Loucy (cell line): ENCODE data around the gene KDM6A.
"Not testable (repeated sequence)": the region's sequence is repeated elsewhere in the genome, so short reads cannot be mapped to it uniquely, and the experiment has no call there.

ENCODE experiments used
- CTCF ChIP-seq: fragments of 200-600 bp; sonication (generic); conservative IDR thresholded peaks from 2 replicates; pipeline ENCODE4 v1.5.1; 2014; ENCODE audit warnings: mild to moderate bottlenecking, antibody characterized with exemption, low read length
- EZH2phosphoT487 ChIP-seq: fragments of 200-600 bp; IDR thresholded peaks from 2 replicates; pipeline ENCODE4 v1.6.1; 2018; ENCODE audit warnings: antibody characterized with exemption, mild to moderate bottlenecking, moderate library complexity, borderline replicate concordance

DNA sequence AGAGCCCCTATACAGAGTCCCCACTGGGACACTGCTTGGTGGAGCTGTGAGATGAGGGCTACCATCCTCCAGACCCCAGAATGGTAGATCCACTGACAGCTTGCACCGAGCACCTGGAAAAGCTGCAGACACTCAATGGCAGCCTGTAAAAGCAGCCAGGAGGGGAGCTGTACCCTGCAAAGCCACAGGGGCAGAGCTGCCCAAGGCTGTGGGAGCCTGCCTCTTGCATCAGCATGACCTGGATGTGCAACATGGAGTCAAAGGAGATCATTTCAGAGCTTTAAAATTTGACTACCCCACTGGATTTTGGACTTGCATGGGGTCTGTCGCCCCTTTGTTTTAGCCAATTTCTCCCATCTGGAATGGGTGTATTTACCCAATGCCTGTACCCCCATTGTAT is 49.8 kb upstream of the KDM6A start:
- TF ChIP-seq CTCF, EZH2phosphoT487: not testable (repeated sequence)
